T47D (cell line): ENCODE data around the gene CSF1R.
"Not testable (repeated sequence)": the region's sequence is repeated elsewhere in the genome, so short reads cannot be mapped to it uniquely, and the experiment has no call there.

Source experiments
- DNase-seq, 2 experiments: peaks; one replicate each; pipeline versions ENCODE4 v3.0.0 to v3.0.0-alpha.2; 2011 to 2012; ENCODE audit warnings: low read depth in 1 of 2, low spot score in 1 of 2
- JUND ChIP-seq: IDR thresholded peaks from 2 replicates; pipeline ENCODE4 v1.6.1; 2012; ENCODE audit warnings: low read depth
- in situ Hi-C: cut with HindIII; loops from 2 replicates; pipeline ENCODE4 v1.10.0; 2016; ENCODE audit warnings: low sequenced_read_pairs, low pct_unique_long_range_greater_than_20kb

CSF1R gene

DNA sequence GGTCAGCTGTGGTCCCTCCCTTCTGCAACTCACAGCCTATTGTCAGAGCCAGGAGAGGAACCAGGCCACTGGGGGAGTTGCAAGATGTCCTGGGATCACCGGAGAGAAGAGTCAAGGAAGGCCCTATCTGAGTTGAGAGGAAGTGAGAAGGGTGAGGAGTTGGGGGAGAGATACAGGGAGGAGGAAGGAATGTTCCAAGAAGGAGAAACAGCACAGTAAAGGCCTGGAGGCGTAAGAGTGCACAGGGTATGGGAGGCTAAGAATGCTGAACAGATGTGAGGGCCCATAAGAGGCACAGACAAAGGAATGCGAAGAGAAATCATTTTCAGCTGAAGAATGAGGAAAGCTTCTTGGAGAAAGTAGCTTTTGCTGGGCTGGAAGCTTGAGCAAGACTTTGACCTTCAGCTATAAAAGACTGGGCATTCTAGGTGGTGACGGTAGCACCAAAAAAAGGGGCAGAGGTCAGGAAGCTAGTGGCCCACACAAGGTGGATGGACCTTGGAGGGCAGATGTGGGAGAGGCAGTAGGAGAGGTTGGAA lies 21.6 kb upstream of the CSF1R start:
- DNase-seq = no peak
- no peak for TF ChIP-seq JUND
- in situ Hi-C loops = no loop called here

DNA sequence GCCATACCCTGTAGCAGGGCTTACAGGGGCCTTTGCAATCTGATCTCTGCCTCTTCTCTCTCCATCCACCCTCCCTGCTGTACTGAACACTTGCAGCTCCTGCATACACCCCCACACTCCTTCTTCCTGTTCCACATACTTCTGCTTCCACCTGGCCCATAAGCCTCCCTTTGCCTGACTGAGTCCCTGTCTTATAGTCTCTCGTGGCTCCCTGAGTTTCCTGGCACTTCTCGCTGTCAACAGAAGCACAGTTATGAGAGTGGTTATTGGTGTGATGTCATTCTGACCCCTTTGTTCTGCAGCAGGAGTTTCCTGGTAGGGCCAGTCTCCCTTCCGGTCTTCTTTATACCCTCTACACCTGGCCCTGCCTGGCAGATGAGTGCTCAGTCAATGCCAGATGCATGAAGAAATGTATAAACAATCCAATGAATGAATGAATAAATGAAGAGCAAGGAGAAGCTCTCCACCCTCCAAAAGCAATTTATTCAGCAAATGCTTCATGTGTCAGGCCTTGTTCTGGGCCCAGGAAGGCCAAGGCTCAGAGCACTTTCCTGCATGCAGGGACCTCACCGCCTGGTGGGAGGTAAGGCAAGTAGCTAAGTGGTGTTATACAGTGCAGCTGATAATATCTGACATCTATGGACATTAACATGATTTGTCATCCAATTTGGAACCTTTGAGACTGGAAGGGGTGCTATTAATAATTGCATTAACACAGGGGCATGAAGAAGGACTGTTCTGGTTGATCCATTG lies 20.5 kb upstream of the CSF1R start:
- in situ Hi-C loops = no loop called here
- DNase-seq = no peak
- no peak for TF ChIP-seq JUND

DNA sequence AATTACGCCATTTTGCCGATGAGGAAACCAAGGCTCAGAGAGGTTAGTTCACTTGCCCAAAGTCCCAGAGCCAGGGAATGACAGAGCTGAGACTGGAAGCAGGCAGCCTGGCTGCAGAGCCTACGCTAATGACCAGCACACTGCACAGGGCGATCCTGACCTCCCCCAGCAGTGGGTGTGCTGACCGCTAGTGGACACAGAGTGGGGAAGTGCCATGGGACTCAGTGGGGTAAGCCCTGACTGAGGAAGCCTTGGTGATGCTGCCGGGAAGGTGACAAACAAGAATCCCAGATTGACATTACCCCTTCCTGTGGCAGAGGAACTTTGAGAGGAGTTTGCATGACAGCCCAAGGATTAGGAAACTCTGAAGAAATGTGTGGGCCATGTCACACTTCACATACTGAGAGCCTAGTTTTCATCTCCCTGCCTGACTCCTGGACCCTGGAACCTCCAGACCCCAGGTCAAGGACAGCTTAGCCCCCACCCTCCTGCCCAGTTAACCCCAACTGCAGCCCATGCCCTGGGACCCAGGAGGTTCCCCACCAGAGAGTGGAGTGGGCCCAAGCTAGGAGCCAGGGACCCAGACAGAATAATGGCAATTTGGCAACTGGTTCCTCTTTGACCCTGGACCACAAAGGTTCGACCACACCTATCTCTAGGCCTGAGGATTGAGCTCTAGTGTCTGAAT lies 19.7 kb upstream of the CSF1R start:
- no peak for DNase-seq
- no peak for TF ChIP-seq JUND
- in situ Hi-C loops = no loop called here

DNA sequence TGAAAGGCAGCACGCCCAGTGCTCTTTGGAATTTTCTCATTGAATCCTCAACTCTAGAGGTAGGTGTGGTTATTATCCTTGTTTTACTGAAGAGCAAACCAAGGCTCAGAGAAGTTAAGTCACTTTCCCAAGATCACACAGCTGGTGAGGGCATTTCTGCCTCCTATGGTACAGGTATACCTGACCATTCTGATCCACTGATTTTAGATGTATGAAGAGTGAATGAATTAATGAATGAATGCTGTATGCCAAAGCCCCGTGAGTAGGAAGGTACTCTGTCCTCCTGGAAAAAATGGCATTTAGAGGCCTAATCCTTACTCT lies 18.2 kb upstream of the CSF1R start:
- DNase-seq = no peak
- in situ Hi-C loops = no loop called here
- no peak for TF ChIP-seq JUND

DNA sequence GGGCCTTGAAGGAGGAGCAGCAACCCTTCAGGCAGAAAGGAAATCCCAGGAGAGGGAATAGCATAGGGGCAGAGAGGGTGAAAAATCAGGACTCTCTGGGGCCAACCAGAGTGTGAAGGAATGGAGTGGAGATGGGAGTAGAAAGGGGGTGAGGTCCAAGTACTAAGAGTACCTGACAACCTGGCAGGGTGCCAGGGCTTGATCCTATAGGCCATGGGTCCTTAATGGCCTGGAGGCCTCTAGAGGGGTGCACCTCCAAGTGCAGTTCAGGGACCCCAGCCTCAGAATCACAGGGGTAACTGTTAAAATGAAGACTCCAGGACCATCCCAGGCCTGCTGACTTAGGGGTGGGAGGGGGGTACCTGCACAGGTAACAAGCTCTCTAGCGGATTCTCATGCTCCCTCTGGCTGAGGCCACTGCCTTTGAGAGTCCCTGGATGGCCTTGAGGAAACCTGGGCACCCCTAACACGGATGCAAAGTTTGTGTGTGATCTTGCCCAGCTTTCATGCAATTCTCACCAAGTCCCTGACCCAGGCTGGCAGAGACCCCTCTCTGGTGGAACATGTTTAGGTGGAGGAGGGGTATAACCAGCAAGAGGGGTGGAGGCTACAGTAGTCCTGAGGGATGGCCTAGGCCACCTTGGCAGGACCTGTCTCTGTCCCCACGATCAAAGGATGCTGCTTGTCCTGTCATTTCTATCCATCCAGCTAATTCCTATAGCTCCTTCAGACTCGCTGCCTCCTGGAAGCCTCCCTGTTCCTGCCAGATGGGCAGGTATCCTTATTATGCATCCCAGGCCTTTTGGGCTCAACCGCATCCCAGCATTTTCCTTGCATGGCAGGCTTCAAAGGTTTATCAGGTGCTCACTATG lies 17.6 kb upstream of the CSF1R start:
- in situ Hi-C loops = no loop called here
- DNase-seq = no peak
- TF ChIP-seq JUND = no peak

DNA sequence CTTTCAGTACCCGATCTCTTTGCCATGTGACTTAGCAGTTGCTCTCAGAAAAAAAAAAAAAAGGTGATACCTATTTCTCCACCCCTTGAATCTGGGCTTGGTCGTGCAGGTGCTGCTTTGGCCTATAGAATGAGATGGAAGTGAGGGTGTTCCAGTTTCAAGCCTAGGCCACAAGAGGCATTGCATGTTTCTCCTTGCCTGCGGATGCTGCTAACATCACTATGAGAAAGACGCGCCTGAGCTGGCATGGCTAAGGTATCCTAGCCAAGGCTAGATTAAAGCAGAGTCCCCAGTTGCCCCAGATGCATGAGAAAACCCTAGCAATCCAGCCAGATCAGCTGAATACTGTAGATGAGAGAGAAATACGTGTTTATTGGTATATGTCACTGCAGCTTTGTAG lies 14.7 kb upstream of the CSF1R start:
- in situ Hi-C loops = no loop called here
- no peak for TF ChIP-seq JUND
- no peak for DNase-seq

DNA sequence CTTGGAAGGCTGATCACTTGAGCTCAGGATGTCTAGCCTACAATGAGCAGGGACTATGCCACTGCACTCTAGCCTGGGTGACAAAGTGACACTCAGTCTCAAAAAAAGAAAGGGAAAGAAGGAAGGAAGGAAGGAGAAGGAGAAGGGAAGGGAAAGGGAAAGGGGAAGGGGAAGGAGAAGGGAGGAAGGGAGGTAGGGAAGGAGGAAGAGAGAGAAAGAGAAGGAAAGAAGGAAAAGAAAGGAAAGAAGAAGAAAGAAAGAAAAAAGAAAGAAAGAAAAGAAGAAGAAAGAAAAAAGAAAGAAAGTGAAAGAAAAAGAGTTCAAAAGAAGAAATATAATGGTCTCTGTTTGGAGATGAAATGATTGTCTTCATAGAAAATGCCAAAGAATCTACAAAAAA lies 10.8 kb upstream of the CSF1R start:
- DNase-seq = no peak
- in situ Hi-C loops = no loop called here
- no peak for TF ChIP-seq JUND

DNA sequence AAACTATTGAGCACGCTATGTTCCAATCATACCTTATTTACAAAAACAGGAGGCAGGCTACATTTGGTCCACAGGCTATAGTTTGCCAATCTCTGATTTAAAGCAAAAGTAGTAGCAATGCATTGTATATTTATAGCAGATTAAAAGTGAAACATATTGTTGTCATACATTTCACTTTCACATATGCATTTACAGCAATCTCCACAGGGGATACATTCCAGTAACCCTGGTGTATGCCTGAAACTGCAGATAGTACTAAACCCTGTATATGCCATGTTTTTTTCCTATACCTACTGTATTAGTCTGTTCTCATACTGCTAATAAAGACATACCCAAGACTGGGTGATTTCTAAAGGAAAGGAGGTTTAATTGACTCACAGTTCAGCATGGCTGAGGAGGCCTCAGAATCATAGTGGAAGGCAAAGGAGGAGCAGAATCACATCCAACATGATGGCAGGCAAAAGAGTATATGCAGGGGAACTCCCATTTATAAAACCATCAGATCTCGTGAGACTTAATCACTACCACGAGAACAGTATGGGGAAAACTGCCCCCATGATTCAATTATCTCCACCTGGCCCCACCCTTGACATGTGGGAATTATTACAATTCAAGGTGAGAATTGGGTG lies 5.9 kb upstream of the CSF1R start:
- DNase-seq = no peak
- in situ Hi-C loops = no loop called here
- TF ChIP-seq JUND = no peak

DNA sequence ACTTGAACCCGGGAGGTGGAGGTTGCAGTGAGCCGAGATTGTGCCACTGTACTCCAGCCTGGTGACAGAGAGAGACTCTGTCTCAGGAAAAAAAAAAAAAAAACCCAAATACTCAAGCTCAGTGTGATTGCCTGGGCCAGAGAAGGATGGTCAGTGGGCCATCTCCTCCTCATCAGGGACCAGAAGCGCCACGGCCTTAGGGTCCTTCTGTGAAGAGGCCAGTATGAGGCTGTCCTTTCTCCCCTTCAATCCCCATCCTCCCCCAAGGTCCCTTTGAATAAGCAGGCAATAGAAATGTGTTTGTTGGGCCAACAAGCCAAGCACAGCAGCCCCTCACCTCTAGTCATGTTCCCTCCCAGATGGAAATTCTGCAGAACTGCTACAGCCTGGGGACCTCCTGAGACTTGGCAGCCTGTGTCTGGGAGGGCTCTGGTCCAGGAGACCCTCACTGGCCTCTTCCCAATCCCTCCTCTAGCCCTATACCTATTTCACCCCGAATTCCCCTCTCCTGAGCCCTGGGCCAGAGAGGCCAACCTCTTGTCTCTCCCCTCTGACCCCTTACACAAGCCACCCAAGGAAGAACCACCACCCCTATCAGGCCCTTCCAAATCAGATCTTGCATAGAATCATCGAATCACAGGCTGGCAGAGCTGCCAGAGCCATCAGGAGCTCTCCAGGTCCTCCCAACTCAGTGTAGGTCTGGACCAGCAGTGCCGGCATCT lies 1.0 kb downstream of the CSF1R start:
- no peak for DNase-seq
- no peak for TF ChIP-seq JUND
- in situ Hi-C loops = no loop called here

DNA sequence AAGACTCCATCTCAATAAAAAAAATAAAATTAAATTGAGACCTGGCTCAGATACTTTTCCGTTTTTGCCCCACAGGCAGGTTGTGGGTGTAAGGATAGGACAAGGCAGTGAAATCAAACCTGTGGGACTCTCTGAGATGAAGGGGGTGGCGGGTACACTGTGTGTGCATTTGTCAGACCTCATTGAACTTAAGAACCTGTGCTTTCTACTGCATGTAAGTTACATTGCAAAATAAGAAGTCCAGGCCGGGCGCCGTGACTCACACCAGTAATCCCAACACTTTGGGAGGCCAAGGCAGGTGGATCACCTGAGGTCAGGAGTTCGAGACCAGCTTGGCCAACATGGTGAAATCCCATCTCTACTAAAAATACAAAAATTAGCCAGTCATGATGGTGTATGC lies 1.6 kb downstream of the CSF1R start:
- DNase-seq, in situ Hi-C loops: not testable (repeated sequence)

DNA sequence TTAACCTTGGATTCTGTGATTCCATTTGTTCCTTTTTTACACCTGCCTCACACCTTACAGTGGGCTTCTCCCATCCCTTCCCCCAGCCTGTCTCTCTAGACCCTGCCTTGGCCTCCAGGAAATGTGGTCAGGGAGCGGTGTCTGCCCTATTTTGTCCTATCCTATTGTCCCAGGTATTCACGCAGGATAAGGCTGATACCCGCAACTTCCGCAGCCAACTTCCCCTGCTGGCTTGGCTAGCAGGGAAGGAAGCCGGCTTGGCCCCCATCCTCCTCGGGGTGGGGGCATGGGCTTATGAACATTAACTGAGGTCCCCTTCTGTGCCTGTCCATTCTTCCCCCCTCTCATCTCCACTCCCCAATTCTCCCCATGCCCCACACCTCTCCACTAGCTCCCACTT lies 3.5 kb downstream of the CSF1R start:
- no peak for DNase-seq
- no peak for TF ChIP-seq JUND
- in situ Hi-C loops = no loop called here

DNA sequence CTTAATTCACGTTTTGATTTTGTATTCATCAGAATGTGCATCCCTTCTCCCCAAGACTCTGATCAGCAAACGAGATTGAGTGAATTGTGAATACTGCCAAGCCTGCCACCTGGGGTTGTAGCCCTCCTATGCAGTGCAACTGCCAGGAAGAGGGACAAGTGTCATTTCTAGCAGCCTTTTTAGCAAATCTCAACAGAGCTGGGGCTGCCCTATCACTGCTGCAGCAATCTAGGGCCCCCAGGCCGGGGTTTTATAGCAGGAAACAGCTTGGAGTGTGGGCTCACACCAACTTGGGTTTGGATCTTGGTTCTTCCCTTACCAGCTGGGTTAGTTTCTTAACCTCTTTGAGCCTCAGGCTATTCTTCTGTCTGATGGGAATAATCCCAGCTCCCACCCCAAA lies 4.0 kb downstream of the CSF1R start:
- no peak for TF ChIP-seq JUND
- no peak for DNase-seq
- in situ Hi-C loops = no loop called here
